IPS-NIHi7 (cell line): ENCODE results near the gene UBA1.

Source experiments
- DNase-seq: peaks from one replicate; pipeline ENCODE4 v3.0.0; 2012; ENCODE audit warnings: mixed read lengths; ENCODE audit errors: extremely low spot score

The UBA1 gene

DNA sequence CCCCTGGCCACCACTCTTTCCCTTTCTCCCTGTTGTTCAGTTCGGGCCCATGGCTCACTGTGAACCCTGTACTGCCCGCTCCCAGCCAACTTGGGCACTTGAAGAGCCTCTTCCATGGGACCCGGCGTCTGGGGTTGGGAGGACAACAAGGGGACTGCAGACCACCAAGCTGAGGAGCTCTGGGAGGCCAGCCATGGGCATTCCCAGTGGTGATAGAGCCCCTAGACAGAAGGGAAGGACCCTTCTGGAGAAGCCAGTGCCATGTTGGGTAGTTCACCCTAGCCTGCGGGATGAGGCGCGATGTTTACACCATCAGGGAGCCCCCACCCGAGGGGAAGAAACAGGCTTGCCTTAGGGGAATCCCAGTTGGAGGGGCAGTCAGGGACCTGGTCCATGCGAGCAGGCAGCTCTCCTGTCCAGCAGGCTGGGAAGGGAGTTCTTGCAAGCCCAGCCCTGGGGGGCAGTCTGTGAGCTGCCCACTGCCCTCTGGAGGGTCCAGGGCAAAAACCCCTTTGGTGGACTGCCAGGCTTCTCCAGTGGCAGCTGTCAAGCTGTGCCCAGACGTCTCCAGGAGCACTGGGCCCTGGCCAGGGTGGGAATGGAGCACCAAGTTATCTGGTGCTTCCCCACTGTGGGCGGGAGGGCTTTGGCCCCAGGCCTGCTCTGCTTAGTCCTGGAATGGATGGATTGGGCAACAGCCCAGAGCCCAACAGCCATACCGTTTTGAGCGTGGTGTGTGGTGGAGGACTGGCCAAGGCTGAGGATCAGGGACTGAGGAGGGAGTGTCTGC is 23.7 kb upstream of the UBA1 start:
- peak; percentile 6 for DNase-seq

DNA sequence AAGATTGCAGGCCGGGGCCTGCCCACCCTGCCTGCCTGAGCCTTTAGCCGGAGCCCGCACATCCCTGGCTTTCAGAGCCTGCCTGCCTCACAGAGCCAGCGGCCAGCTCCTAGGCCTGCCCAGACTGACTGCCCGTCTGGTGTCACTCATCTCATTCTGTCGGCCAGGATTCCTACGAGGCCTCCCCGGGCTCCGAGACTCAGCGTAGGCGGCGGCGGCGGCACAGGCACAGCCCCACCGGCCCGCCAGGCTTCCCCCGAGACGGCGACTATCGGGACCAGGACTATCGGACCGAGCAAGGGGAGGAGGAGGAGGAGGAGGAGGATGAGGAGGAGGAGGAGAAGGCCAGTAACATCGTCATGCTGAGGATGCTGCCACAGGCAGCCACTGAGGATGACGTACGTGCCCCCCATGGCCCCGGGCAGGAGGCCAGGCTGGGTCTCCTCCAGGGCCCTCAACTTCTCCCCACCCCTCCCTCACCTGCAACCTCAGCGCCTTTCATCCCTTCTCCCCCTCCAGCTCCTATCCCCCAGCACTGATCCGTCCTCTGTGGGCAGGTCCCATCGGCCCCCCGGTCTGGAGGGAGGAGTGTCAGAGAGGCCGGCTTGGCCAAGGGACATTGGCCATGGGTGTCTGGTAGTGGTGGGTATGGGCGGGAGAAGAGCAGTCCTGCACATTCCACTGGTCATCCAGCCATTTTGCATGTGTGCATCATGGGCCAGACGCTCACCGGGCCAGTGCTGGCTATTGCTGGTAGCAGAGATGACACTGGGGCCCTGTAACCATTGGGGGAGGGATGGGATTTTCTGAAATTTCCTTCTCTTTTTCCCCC is 22.6 kb upstream of the UBA1 start:
- peak; percentile 4 for DNase-seq

DNA sequence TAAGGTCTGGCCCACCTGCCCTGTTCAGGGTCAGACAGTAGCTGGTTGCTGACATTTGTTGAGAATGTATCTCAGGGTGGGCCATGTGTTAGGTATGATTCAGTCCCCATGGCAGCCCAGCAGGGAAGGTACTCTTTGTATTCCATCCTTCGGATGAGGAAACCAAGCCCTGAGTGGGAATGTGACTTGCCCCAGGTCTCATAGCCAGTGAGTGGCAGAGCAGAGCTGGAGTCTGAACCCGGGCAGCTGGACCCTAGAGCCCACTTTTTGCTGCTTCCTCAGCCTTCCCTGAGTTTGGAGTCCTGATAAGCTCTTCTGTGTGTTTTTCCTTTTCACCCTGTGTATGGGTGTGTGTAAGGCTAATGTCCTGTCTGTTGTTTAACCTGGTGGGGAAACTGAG is 21.6 kb upstream of the UBA1 start:
- peak; percentile 4 for DNase-seq

DNA sequence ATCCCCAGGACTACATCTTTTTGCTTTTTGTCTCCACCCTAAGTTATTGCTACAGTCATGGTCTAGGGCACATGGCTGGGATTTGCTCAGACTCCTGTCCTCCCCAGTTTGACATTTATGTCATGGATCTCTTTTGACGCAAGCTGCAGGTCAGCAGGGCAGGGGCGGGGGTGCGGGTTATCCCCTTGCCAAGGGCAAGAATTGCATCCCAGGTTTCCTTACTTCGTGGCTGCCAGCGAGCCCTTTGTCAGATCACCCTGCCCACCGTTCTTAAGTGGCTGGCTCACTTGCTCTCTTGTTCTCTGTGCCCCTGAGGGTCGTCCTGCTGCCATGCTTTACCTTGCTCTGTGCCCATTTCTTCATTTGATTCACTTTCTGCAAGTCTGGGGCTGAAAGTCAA is 21.1 kb upstream of the UBA1 start:
- DNase-seq = no peak

DNA sequence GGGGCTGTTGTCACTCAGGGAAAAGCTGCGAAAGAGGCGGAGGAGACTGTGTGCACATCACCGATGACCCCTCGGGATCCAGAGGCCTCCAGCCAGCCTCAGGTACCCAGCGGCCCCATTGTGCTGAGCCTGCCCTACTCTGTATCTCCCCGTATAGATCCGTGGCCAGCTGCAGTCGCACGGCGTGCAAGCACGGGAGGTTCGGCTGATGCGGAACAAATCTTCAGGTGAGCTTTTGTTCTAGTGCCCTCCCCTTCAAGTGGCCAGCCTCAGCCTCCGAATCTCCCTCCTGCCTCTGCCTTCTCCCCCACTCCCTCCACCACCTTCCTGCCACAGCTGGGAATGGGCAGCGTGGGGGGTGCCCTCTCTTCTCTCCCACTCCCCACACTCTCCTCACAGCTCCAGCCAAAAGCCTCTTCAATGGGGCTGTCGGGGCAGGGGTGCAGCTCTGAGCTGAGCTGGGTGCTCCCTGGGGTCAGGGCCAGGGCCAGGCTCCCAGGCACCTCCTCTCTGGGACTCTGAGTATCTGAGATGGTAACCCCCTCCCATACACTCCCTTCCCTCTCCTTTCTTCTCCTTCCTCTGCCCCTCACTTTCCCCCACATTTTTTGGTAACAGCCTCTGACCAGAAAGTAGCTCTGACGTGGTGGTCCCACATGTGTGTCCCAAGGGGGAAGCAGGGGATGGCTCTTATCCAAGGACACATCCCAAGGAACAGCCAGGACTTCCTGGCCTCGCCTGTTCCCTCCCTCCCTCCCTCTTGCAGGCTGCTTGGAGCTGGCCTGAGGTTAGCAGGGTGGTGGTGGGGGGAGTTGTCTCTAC is 20.4 kb upstream of the UBA1 start:
- peak; percentile 4 for DNase-seq

DNA sequence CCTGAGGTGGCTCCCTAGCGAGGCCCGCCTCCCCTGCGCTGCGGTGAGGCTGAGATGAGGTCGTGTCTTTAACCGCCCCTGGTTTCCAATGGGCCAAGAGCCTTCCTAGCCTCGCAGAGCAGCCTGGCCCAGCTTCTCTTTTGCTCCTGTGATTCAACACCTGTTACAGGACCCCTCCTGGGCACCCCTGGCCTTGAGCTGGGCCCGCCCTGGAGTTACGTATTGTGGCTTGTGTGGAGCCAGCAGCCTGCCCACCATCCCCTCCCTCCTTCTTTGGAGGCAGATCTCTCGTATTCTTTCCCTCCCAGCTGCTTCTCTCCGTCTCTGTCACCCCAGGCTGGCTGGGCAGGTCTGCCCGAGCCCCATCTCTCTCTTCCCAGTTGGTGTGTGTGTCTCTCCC is 19.3 kb upstream of the UBA1 start:
- DNase-seq = no peak

DNA sequence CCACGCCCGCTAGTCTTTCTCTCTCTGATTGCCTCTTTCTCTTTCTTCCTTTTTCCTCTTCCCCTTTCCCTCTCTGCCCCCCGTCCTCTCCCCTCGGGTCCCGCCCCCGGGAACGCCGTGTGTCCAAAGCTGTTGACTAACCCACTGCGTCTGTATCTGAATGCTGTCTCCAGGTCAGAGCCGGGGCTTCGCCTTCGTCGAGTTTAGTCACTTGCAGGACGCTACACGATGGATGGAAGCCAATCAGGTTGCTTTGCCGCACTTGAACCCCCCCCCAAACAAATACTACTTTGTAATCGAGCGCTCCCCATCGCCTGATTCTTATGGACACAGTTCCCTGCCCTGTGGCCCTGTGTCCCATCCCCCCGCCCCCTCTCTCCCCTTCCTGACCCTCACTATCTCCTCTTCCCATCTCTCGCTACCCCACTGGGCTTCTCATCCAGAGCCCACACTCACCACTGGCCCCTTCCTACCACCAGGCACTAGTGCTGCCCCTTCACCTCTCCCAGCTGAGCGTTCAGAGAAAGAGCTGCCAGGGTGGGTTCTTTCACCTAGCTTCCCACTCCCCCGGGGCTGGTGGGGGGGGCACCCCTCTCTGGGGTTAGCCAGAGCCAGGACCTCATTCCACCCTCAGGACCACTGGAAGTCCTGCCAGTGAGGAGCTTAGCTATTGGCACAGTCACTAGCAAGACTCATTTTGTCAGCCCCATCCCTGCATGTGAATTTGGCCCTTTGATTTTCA is 18.6 kb upstream of the UBA1 start:
- no peak for DNase-seq

DNA sequence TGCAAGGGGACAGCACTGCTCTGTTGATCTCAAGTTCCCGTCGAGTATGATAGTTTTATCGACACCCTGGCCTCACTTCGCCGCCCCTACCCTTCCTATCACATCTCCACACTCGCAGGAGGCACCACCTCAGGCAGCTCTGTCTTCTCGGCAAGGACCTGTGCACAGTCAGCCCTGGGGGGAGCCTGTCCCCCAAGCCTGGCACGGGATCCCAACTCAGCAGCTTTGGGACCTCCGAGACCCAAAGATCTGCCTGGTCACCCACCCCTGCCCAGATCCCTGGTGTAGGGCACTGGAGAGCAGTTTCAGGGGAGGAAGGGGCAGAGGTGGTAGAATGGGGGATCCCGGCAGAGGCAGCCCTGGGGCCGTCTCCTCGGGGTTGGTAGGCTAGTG is 18.0 kb upstream of the UBA1 start:
- DNase-seq = no peak

DNA sequence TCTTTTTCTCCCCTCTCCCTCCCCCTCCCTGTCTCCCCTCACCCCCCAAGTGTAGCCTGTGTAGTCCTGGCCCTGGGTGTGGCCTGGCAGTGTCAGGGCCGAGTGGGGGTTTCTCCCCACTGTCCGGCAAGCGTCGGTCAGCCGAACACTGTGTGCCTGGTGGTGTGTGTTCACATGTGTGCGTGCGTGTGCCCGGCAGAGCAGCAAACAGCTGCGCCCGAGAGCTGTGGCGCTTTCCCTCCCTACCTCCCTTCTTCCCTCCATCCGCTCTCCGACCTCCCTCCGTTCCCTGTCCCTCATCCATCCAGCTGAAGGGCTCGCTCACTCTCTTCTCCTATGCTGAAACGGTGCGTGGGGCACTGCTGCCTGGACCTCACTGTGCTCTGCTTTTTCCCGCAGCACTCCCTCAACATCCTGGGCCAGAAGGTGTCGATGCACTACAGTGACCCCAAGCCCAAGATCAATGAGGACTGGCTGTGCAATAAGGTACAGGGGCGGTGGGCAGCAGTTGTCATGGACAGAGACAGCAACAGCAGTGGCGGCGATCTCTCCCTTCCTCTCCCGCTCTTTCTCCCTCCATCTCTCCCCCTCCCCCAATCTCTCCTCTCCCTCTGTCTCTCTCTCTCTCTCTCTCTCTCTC is 17.4 kb upstream of the UBA1 start:
- DNase-seq = no peak

DNA sequence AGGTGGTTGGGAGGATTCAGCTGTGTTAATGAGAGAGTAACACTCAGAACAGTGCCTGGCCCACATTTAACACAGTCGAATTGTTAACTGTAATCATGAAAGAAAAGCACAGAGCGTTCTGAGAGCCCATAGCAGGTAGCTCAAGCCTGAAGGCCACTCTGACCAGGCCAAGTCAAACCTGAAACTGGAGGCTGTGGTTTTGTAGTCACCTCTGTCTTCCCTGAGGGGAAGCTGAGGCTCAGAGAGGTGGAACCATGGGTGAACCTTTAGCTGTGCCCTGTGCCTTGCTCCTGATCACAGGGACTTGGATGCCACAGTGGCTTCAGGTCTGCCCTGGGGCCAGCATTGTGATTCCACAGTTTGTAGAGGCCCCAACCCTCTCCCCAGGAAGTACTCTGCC is 16.6 kb upstream of the UBA1 start:
- no peak for DNase-seq

DNA sequence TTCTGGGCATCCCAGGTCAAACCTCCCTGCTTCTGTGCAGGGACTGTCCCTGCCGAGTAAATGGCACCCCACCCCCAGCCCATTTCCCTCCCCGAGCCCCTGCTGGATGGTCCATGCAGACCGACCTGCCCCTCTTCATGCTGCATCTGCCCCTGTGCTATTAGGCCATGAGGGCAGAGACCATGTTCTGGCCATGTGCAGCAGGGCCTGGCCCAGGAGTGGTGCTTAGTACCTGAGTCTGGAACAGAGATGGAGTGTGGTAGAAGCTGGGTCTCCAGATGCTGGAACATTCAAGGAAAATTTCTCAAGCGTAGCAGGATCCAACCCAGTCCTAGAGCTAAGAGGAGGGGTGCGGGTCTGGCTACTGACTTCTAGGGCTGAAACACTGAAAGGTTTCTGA is 15.3 kb upstream of the UBA1 start:
- DNase-seq = no peak

DNA sequence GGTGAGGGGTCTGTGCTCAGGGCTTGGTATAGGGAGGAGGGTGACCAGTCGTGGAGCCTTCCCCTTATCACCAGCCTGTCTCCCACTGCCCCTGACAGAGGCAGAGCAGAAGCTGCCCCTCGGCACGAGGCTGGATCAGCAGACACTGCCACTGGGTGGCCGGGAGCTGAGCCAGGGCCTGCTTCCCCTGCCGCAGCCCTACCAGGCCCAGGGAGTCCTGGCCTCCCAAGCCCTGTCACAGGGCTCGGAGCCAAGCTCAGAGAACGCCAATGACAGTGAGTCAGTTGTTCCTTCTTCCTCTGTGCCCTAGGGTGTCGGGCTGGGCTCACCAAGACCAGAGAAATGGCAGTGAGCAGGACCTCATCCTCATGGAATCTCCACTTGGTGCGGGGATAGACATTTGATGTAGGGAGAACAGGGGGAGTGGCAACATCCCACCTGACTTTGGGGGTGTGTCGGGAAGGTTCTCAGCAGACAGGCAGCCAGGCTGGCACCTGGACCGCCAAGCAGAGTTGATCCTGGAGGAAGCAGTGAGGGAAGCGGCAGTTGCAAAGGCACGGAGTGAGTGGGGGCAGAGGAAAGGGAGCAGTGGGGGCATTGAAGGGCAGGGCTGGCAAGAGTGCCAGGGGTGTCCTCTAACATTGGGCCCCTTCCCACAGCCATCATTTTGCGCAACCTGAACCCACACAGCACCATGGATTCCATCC is 14.3 kb upstream of the UBA1 start:
- DNase-seq = no peak

DNA sequence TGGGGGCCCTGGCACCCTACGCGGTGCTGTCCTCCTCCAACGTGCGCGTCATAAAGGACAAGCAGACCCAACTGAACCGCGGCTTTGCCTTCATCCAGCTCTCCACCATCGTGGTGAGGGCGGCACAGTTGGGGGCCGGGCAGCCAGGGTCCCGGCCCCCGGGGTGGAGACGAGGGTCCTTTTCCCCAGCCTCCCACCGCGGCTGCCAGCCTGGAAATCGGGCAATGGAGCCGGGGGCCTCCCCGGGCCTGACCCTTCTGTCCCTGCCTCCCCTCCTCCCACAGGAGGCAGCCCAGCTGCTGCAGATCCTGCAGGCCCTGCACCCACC is 13.7 kb upstream of the UBA1 start:
- DNase-seq = no peak

DNA sequence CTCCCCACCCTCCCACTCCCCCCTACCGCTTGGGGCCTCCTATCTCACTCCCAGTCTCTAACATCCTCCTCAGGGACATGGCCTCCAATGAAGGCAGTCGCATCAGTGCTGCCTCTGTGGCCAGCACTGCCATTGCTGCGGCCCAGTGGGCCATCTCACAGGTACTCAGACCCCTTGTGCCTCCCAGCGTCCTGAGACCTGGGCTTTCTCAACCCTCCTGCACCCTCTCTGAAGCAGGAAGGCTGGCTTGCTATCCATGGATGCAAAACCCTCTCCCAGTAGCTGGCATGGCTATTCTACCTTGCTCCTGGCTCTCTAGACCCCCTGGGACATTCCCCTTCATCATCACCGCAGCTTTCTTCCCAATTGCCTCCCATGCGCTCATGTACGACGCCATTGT is 13.3 kb upstream of the UBA1 start:
- DNase-seq = no peak

DNA sequence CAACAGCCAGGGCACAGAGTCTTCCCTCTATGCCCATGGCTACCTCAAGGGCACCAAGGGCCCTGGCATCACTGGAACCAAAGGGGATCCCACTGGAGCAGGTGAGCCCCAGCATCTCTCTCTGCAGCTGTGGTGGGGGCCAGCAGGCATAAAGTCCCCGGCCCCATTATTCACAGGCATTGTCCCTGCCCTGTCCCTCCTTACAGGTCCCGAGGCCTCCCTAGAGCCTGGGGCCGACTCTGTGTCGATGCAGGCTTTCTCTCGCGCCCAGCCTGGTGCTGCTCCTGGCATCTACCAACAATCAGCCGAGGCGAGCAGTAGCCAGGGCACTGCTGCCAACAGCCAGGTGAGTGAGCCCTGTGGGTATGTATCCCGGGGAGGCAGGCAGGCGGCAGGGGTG is 12.3 kb upstream of the UBA1 start:
- DNase-seq = no peak

DNA sequence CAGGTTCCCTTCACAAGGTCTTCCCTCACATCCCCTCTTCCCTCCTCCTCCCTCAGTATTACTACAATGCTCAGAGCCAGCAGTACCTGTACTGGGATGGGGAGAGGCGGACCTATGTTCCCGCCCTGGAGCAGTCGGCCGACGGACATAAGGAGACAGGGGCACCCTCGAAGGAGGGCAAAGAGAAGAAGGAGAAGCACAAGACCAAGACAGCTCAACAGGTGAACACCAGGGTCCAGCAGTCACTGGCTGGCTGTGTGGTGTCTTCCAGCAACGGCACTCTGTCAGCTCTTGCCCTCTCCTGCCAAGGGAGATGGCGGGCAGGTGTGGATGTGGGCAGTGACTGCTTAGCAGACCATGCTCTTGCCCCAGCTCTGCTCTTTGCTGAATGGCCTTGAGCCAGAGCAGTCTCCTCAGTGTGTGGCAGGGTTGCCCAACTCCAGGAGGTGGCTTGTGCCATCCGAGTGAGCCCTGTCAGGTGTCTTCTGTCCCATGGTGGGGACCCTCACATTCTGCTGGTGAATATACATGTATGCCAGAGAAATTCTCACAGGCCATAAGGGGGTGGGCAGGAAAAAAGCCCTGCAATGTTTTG is 11.4 kb upstream of the UBA1 start:
- no peak for DNase-seq

DNA sequence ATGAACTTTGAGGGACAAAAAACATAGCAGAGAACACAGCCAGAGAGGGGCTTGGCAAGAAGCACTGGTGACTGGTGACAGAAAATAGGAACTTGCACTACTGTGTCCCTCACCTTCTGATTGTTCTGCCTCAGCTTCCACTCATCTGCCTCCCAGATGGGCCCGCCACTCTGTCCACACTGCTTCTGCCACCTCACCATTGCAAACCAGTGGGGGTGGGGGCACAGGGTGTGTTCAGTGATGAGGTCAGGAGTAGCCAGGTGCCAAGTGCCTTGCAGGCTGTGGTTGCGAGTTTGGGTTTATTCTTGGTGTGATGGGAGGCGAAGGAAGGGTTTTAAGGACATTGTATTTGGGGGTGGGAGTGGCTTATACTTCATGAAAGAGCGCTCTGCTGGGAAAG is 9.1 kb upstream of the UBA1 start:
- no peak for DNase-seq

DNA sequence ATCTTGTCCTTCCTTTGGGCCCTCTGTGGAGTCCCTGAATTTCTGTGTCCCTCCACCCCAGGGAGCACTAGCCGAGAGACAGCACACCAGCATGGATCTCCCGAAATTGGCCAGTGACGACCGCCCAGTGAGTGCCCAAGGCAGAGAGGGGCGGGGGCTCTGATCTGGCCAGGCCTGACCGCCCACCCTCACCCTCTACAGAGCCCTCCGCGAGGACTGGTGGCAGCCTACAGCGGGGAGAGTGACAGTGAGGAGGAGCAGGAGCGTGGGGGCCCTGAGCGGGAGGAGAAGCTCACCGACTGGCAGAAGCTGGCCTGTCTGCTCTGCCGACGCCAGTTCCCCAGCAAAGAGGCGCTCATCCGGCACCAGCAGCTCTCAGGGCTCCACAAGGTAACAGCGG is 8.4 kb upstream of the UBA1 start:
- DNase-seq = no peak

DNA sequence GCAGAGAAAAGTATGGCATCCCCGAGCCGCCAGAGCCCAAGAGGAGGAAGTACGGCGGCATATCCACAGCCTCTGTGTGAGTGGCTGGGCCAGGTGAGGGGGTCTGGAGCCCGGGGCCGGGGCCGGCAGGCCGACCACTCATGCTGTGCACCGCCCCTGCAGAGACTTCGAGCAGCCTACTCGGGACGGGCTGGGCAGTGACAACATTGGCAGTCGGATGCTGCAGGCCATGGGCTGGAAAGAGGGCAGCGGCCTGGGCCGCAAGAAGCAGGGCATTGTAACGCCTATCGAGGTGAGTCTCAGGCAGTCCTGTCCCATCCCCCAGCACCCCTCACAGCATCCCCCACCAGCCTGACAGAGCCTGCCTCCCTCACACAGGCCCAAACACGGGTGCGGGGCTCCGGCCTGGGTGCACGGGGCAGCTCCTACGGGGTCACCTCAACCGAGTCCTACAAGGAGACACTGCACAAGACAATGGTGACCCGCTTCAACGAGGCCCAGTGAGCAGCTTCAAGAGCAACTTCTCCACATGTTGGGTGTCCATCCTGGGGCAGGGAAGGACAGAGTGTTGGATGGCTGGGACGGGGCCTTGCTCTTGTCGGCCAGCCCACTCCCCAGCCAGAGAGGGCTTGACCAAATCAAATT is 7.4 kb upstream of the UBA1 start:
- DNase-seq = no peak
